ENCODE results near the gene IFFO2. TPM values are rescaled to one million over a fixed set of nuclear protein-coding genes. Genes with fewer than 3 reads are reported as not detected.

IFFO2 gene
- total RNA-seq, 1 experiment from 2014 or later: 11.7 TPM

DNA sequence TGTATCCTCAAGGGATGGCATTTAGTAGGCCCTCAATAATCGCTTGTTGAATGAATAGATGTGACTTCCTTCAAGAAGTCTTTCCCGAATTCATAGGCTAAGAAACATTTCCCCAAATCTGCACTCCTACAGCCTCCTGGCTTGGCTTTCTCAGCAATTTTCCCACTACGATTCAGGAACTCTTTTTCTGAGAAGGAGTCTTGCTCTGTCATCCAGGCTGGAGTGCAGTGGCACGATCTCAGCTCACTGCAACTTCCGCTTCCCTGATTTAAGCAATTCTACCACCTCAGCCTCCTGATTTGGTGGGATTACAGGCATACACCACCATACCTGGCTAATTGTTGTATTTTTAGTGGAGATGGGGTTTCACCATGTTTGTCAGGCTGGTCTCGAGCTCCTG, 37.9 kb upstream of the IFFO2 start:
- H3K27ac ChIP-seq: no peak overlapping the region
- ChIA-PET CTCF (no interaction called here), POLR2A (ENCODE audit: unreplicated experiment) (no interaction called here)

DNA sequence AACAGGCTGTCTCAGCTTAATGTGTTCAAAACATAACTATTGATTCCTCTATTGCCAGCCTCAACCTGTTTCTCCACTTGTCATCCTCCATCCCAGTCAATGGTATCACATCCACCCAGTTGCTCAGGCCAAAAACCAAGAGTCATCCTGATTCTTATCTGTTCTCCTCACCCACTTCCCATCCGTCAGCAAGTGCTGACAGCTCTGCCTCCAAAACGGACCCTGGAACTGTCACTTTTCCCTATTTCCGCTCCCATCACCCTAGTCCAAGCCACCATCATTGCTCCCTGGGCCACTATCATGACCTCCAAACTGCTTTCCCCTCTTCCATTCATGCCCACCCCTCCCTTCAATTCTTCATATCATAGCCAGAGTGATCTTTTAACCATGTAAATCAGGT, 36.2 kb upstream of the IFFO2 start:
- H4K20me1 ChIP-seq (ENCODE audit: insufficient read depth): no peaks in the 10 kb centered on the region
- CTCF ChIA-PET: no interaction called here
- H3F3A ChIP-seq (ENCODE audit: insufficient read depth, low read depth): no peaks in the 10 kb centered on the region
- no peaks in the 10 kb centered on the region for H3K9me3 ChIP-seq (ENCODE audit: insufficient read depth, low read depth)
- TF ChIP-seq, protein P1, sequence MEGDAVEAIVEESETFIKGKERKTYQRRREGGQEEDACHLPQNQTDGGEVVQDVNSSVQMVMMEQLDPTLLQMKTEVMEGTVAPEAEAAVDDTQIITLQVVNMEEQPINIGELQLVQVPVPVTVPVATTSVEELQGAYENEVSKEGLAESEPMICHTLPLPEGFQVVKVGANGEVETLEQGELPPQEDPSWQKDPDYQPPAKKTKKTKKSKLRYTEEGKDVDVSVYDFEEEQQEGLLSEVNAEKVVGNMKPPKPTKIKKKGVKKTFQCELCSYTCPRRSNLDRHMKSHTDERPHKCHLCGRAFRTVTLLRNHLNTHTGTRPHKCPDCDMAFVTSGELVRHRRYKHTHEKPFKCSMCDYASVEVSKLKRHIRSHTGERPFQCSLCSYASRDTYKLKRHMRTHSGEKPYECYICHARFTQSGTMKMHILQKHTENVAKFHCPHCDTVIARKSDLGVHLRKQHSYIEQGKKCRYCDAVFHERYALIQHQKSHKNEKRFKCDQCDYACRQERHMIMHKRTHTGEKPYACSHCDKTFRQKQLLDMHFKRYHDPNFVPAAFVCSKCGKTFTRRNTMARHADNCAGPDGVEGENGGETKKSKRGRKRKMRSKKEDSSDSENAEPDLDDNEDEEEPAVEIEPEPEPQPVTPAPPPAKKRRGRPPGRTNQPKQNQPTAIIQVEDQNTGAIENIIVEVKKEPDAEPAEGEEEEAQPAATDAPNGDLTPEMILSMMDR (conservative IDR thresholded peaks at IDR 0.05): no peak
- H3K36me3 ChIP-seq (ENCODE audit: low read depth): no peaks in the 10 kb centered on the region
- intact Hi-C loops (cut with micrococcal nuclease; ENCODE audit: unreplicated experiment): no loop called here
- no peak overlapping the region for H2AFZ ChIP-seq
- POLR2A ChIA-PET (ENCODE audit: unreplicated experiment): no interaction called here
- no peaks in the 10 kb centered on the region for H3K4me1 ChIP-seq (replicated peaks; ENCODE audit: insufficient read depth)
- H3K27me3 ChIP-seq (ENCODE audit: insufficient read depth, low read depth): no peaks in the 10 kb centered on the region
- H3K4me2 ChIP-seq: no peak overlapping the region
- no peak overlapping the region for H3K4me3 ChIP-seq
- H3K9me2 ChIP-seq (ENCODE audit: insufficient read depth): no peaks in the 10 kb centered on the region
- H3K27ac ChIP-seq: no peak overlapping the region
- DNase-seq: no peak
- H3K79me2 ChIP-seq (ENCODE audit: low read depth): no peaks in the 10 kb centered on the region
- no TSS peak for BruUV-seq (replicated peaks)

More for the DNA sequence above, 37.9 kb upstream of the IFFO2 start:
- no peak overlapping the region for H2AFZ ChIP-seq
- intact Hi-C loops (cut with micrococcal nuclease; ENCODE audit: unreplicated experiment): no loop called here
- no peaks in the 10 kb centered on the region for H3K27me3 ChIP-seq (ENCODE audit: insufficient read depth, low read depth)
- no peaks in the 10 kb centered on the region for H3K36me3 ChIP-seq (ENCODE audit: low read depth)
- BruUV-seq (replicated peaks): no TSS peak
- TF ChIP-seq EZH2 (IDR thresholded peaks at IDR 0.05; ENCODE audit: low read depth): no peak
- TF ChIP-seq, protein P1 (conservative IDR thresholded peaks at IDR 0.05): no peak
- H3K9me3 ChIP-seq (ENCODE audit: insufficient read depth, low read depth): peaks cover under 1% of the 10 kb centered on the region; the same call in 1 of the 2 replicates
- no peaks in the 10 kb centered on the region for H3F3A ChIP-seq (ENCODE audit: insufficient read depth, low read depth)
- no peaks in the 10 kb centered on the region; the same call in 1 of the 2 replicates for H3K4me1 ChIP-seq (replicated peaks; ENCODE audit: insufficient read depth)
- no peak for DNase-seq
- no peaks in the 10 kb centered on the region for H3K9me2 ChIP-seq (ENCODE audit: insufficient read depth)
- H3K4me3 ChIP-seq: no peak overlapping the region
- no peaks in the 10 kb centered on the region for H4K20me1 ChIP-seq (ENCODE audit: insufficient read depth)
- H3K79me2 ChIP-seq (ENCODE audit: low read depth): no peaks in the 10 kb centered on the region
- H3K4me2 ChIP-seq: no peak overlapping the region

DNA sequence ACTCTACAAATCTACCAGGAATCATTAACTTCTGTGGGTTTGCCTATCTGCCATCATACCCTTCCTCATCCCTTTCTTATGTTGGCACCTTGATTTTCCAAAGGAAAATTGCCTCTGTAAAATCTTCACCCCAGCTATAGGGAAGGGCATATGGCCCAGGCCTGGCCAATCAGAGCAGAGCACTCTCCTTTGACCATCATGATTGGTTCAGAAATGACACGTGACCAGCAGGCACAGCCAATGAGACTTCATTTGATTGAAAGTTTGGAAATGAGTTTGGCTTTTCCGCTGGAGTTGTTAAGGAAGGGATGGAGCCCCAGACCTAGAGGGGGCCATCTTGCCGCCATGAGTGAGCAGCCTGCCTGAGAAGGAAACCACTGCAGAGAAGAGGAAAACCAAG, 35.1 kb upstream of the IFFO2 start:
- BruUV-seq (replicated peaks): no TSS peak
- H3K9me2 ChIP-seq (ENCODE audit: insufficient read depth): no peaks in the 10 kb centered on the region
- no peak overlapping the region for H3K27ac ChIP-seq
- H3K27me3 ChIP-seq (ENCODE audit: insufficient read depth, low read depth): no peaks in the 10 kb centered on the region
- TF ChIP-seq, protein P1 (conservative IDR thresholded peaks at IDR 0.05): no peak
- no peak for TF ChIP-seq EZH2 (IDR thresholded peaks at IDR 0.05; ENCODE audit: low read depth)
- intact Hi-C loops (cut with micrococcal nuclease; ENCODE audit: unreplicated experiment): no loop called here
- no peak for DNase-seq
- POLR2A ChIA-PET (ENCODE audit: unreplicated experiment): no interaction called here
- no peaks in the 10 kb centered on the region for H3K9me3 ChIP-seq (ENCODE audit: insufficient read depth, low read depth)
- no peak overlapping the region for H2AFZ ChIP-seq
- H4K20me1 ChIP-seq (ENCODE audit: insufficient read depth): no peaks in the 10 kb centered on the region
- no peak overlapping the region for H3K4me2 ChIP-seq
- H3K4me1 ChIP-seq (replicated peaks; ENCODE audit: insufficient read depth): no peaks in the 10 kb centered on the region
- no peaks in the 10 kb centered on the region for H3F3A ChIP-seq (ENCODE audit: insufficient read depth, low read depth)
- CTCF ChIA-PET: interaction anchor here (0.6 kb wide), 1 partner anchor 75 kb away, joined by 3 read pairs; no protein-coding TSS in a partner anchor
- H3K36me3 ChIP-seq (ENCODE audit: low read depth): no peaks in the 10 kb centered on the region
- H3K4me3 ChIP-seq: no peak overlapping the region
- H3K79me2 ChIP-seq (ENCODE audit: low read depth): no peaks in the 10 kb centered on the region

All from PC-9 (cell line).